Measurements from ENCODE around the gene SLC6A19. TPM values are rescaled to one million over a fixed set of nuclear protein-coding genes. Genes with fewer than 3 reads are reported as not detected.
"Not testable (repeated sequence)": the region's sequence is repeated elsewhere in the genome, so short reads cannot be mapped to it uniquely, and the experiment has no call there.

The SLC6A19 gene
- total RNA-seq, 1 experiment from 2014 or later: not detected

DNA sequence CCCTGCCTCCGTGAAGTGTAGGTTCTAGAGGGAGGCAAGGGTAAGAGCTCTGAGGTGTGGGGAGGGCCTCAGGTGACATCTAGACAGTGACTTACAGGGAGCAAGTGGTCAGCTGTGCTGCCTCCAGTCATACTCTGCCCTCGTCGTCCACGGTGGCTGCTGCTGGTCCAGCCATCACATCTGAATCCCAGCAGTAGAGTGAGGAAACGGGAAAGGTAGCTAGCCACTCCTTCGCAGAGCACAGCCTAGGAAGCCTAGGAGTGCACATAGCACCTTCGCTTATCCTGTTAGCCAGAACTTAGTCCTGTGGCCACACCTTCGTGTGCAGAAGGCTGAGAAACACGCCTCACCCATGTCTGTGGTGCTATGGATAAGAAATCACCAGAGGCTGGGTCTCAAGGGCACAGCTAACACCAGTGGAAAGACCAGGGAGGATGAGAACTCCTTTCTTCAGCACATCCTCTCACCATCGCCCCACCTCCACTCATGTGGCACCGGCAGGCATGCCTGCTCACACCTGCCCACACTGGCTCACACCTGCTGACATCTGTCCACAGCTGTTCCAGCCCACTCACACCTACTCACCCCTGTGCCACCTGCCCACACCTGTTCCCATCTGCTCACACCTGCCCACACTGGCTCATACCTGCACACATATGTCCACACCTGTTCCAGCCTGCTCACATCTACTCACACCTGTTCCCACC is 44.5 kb upstream of the SLC6A19 start:
- no peak for DNase-seq
- Histone ChIP-seq H2AFZ (ENCODE audit: low read length) (no peak overlapping the region), H3K79me2 (ENCODE audit: low read length) (no peaks in the 10 kb centered on the region), H3K9me2 (replicated peaks; ENCODE audit: low read length) (no peaks in the 10 kb centered on the region), H3K36me3 (ENCODE audit: low read depth, low read length) (no peaks in the 10 kb centered on the region), H3F3A (ENCODE audit: low read length, unreplicated experiment) (no peaks in the 10 kb centered on the region), H3K4me1 (ENCODE audit: insufficient read depth, low read length) (peaks cover 26% of the 10 kb centered on the region), H3K27me3 (ENCODE audit: low read length) (no peaks in the 10 kb centered on the region), H3K27ac (ENCODE audit: low read length) (no peak overlapping the region), H3K4me2 (ENCODE audit: low read length) (no peak overlapping the region), H3K4me3 (ENCODE audit: low read length) (no peak overlapping the region), H4K20me1 (ENCODE audit: low read length) (no peaks in the 10 kb centered on the region), H3K9me3 (ENCODE audit: low read length) (no peaks in the 10 kb centered on the region), H3K9ac (ENCODE audit: low read length) (no peak overlapping the region)
- ChIA-PET CTCF (no interaction called here), POLR2A (ENCODE audit: unreplicated experiment) (no interaction called here)
- BruUV-seq (replicated peaks): no TSS peak
- TF ChIP-seq, protein P1, sequence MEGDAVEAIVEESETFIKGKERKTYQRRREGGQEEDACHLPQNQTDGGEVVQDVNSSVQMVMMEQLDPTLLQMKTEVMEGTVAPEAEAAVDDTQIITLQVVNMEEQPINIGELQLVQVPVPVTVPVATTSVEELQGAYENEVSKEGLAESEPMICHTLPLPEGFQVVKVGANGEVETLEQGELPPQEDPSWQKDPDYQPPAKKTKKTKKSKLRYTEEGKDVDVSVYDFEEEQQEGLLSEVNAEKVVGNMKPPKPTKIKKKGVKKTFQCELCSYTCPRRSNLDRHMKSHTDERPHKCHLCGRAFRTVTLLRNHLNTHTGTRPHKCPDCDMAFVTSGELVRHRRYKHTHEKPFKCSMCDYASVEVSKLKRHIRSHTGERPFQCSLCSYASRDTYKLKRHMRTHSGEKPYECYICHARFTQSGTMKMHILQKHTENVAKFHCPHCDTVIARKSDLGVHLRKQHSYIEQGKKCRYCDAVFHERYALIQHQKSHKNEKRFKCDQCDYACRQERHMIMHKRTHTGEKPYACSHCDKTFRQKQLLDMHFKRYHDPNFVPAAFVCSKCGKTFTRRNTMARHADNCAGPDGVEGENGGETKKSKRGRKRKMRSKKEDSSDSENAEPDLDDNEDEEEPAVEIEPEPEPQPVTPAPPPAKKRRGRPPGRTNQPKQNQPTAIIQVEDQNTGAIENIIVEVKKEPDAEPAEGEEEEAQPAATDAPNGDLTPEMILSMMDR (conservative IDR thresholded peaks at IDR 0.05; ENCODE audit: low read depth, low read length): no peak
- TF ChIP-seq EZH2 (IDR thresholded peaks at IDR 0.05; ENCODE audit: low read length, unreplicated experiment) (no peak), EZH2phosphoT487 (IDR thresholded peaks at IDR 0.05; ENCODE audit: borderline replicate concordance, low read length) (no peak)
- no peak for ATAC-seq
- intact Hi-C loops (cut with micrococcal nuclease): no loop called here

DNA sequence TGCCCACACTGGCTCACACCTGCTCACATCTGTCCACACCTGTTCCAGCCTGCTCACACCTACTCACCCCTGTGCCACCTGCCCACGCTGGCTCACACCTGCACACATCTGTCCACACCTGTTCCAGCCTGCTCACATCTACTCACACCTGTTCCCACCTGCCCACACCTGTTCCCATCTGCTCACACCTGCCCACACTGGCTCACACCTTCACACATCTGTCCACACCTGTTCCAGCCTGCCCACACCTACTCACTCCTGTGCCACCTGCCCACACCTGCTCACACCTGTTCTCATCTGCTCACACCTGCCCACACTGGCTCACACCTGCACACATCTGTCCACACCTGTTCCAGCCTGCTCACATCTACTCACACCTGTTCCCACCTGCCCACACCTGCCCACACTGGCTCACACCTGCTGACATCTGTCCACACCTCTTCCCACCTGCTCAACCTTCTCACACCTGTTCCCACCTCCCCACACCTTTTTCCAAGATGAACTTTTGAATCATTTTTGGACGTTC is 43.9 kb upstream of the SLC6A19 start:
- H3K36me3 ChIP-seq (ENCODE audit: low read depth, low read length); H3K4me3 ChIP-seq (ENCODE audit: low read length); H4K20me1 ChIP-seq (ENCODE audit: low read length); POLR2A ChIA-PET (ENCODE audit: unreplicated experiment); H3K9me3 ChIP-seq (ENCODE audit: low read length); intact Hi-C loops (cut with micrococcal nuclease); H3K9me2 ChIP-seq (replicated peaks; ENCODE audit: low read length); H3K27me3 ChIP-seq (ENCODE audit: low read length); H3K9ac ChIP-seq (ENCODE audit: low read length); ATAC-seq; DNase-seq; H3F3A ChIP-seq (ENCODE audit: low read length, unreplicated experiment); BruUV-seq (replicated peaks); H2AFZ ChIP-seq (ENCODE audit: low read length); CTCF ChIA-PET; H3K4me2 ChIP-seq (ENCODE audit: low read length); H3K27ac ChIP-seq (ENCODE audit: low read length); H3K79me2 ChIP-seq (ENCODE audit: low read length): not testable (repeated sequence)
- peaks cover 27% of the 10 kb centered on the region for H3K4me1 ChIP-seq (ENCODE audit: insufficient read depth, low read length)

DNA sequence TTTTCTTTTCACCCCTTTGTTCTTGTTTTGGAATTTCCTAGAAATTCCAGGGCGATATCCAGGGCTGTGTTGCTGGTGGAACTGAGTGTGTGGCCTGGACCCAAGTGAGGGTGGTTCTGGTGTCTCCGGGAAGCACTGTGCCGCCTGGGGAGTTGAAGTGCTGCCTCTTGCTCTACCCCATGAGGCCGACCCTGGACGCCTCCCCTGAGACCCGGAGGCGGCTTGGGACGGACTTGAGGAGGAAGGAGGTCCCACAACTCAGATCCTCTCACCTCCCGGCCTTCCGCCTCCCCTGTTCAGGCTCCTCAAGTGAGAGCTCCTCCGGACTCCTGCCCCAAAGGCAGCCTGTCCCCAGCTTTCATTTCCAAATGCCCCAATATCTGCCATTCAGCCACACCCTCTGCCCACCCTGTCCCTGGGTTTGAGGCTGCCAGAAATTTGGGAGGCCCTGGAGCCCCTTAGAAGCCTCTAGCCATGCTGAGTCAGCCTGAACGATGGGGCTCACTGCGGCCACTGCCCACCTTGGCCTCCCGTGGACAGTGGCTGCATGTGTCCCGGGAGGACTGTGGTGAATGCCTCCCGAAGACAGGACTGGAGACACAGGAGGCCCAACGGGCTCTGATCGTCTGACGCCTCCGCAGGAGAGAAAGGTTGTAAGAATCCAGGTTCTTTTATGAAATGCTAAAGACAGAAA is 42.6 kb upstream of the SLC6A19 start:
- intact Hi-C loops (cut with micrococcal nuclease): no loop called here
- Histone ChIP-seq H3K27ac (ENCODE audit: low read length) (no peak overlapping the region), H3K9ac (ENCODE audit: low read length) (no peak overlapping the region), H3K36me3 (ENCODE audit: low read depth, low read length) (no peaks in the 10 kb centered on the region), H3K27me3 (ENCODE audit: low read length) (no peaks in the 10 kb centered on the region), H3K79me2 (ENCODE audit: low read length) (no peaks in the 10 kb centered on the region), H3K4me2 (ENCODE audit: low read length) (no peak overlapping the region), H2AFZ (ENCODE audit: low read length) (no peak overlapping the region), H3F3A (ENCODE audit: low read length, unreplicated experiment) (no peaks in the 10 kb centered on the region), H3K9me3 (ENCODE audit: low read length) (no peaks in the 10 kb centered on the region), H4K20me1 (ENCODE audit: low read length) (no peaks in the 10 kb centered on the region), H3K4me1 (ENCODE audit: insufficient read depth, low read length) (peaks cover 20% of the 10 kb centered on the region), H3K9me2 (replicated peaks; ENCODE audit: low read length) (no peaks in the 10 kb centered on the region), H3K4me3 (ENCODE audit: low read length) (no peak overlapping the region)
- CTCF ChIA-PET: no interaction called here
- POLR2A ChIA-PET (ENCODE audit: unreplicated experiment): no interaction called here
- DNase-seq (no peak), ATAC-seq (no peak)
- no TSS peak for BruUV-seq (replicated peaks)
- TF ChIP-seq EZH2 (IDR thresholded peaks at IDR 0.05; ENCODE audit: low read length, unreplicated experiment) (no peak), EZH2phosphoT487 (IDR thresholded peaks at IDR 0.05; ENCODE audit: borderline replicate concordance, low read length) (no peak)
- TF ChIP-seq, protein P1 (conservative IDR thresholded peaks at IDR 0.05; ENCODE audit: low read depth, low read length): no peak
